Activated CD8-positive, alpha-beta T cell treated with anti-CD3 and anti-CD28 coated beads for 36 hours (primary cell): ENCODE data around the gene EXOSC6. TPM values are rescaled to one million over a fixed set of nuclear protein-coding genes. Genes with fewer than 3 reads are reported as not detected.
"Not testable (repeated sequence)": the region's sequence is repeated elsewhere in the genome, so short reads cannot be mapped to it uniquely, and the experiment has no call there.

Experiments
- ATAC-seq: fragments of 200-7000 bp; cut with Tn5 transposase; one replicate; pipeline ENCODE4 v1.10.0; 2021; ENCODE audit warnings: mild to moderate bottlenecking, moderate library complexity
- CTCF ChIA-PET: fragments of 350-600 bp; sonication (Branson Sonifier 250); formaldehyde crosslinking; loops from one replicate; lab custom pipeline; 2021; ENCODE audit warnings: antibody characterized with exemption; lab: Charles Lee
- POLR2A ChIA-PET: fragments of 350-600 bp; sonication (Branson Sonifier 250); formaldehyde crosslinking; loops from one replicate; lab custom pipeline; 2021; ENCODE audit warnings: antibody characterized with exemption; lab: Charles Lee
- DNase-seq: peaks from one replicate; pipeline ENCODE4 v3.0.0-alpha.2; 2020
- H3K27ac Mint-ChIP-seq: one replicate; pipeline ENCODE4 v1.8.0; 2021; ENCODE audit warnings: mild to moderate bottlenecking, mixed read lengths
- H3K27me3 Mint-ChIP-seq: one replicate; pipeline ENCODE4 v1.8.0; 2021; ENCODE audit warnings: mixed read lengths
- H3K36me3 Mint-ChIP-seq: one replicate; pipeline ENCODE4 v1.8.0; 2021; ENCODE audit warnings: low read depth, mixed read lengths
- H3K4me1 Mint-ChIP-seq: one replicate; pipeline ENCODE4 v1.8.0; 2021; ENCODE audit warnings: low read depth, mixed read lengths
- H3K4me3 Mint-ChIP-seq: one replicate; pipeline ENCODE4 v1.8.0; 2021; ENCODE audit warnings: mild to moderate bottlenecking, moderate library complexity, mixed read lengths
- H3K9me3 Mint-ChIP-seq: one replicate; pipeline ENCODE4 v1.8.0; 2021; ENCODE audit warnings: mixed read lengths
- CTCF ChIP-seq: fragments of 200-600 bp; IDR thresholded peaks from one replicate; pipeline ENCODE4 v1.8.0; 2022; ENCODE audit warnings: antibody characterized with exemption, mild to moderate bottlenecking
- intact Hi-C: fragments of 100-400 bp; cut with micrococcal nuclease; formaldehyde crosslinking; loops from one replicate; pipeline ENCODE4 v1.10.0; 2022
- total RNA-seq, 2 experiments: library from RNA; stranded (reverse); gene quantifications; one replicate each; pipeline ENCODE4 v1.2.3, GENCODE V29; 2021

The EXOSC6 gene
- total RNA-seq, 2 experiments from 2014 or later, result 23.6 to 25.0 TPM

GRCh38 chr16:70294385-70295025 lies 42.8 kb upstream of the EXOSC6 start:
- no peaks in the 10 kb centered on the region for H3K9me3 Mint-ChIP-seq
- ChIA-PET CTCF (no interaction called here), POLR2A (no interaction called here)
- H3K4me3 Mint-ChIP-seq, result no peak overlapping the region
- H3K4me1 Mint-ChIP-seq, result peaks cover 14% of the 10 kb centered on the region
- no peaks in the 10 kb centered on the region for H3K27me3 Mint-ChIP-seq
- peaks cover 5% of the 10 kb centered on the region for H3K36me3 Mint-ChIP-seq
- no peak overlapping the region for H3K27ac Mint-ChIP-seq
- TF ChIP-seq CTCF, result no peak
- DNase-seq, result no peak
- ATAC-seq, result no peak
- intact Hi-C loops, result loop anchor here (10.0 kb wide), 1 partner anchor 50 kb away; the partner anchor contains the start of gene DDX19A

- H3K9me3 Mint-ChIP-seq, H3K4me3 Mint-ChIP-seq, H3K27me3 Mint-ChIP-seq, POLR2A ChIA-PET, CTCF ChIA-PET, H3K27ac Mint-ChIP-seq, ATAC-seq, DNase-seq, H3K36me3 Mint-ChIP-seq: not testable (repeated sequence)
- peaks cover 15% of the 10 kb centered on the region for H3K4me1 Mint-ChIP-seq
- intact Hi-C loops, result loop anchor here (10.0 kb wide), 1 partner anchor 53 kb away; the partner anchor contains the start of gene DDX19A
These were observed 40.4 kb upstream of the EXOSC6 start for GRCh38 chr16:70292148-70292547.

GRCh38 chr16:70290949-70291519 lies 39.3 kb upstream of the EXOSC6 start:
- no peaks in the 10 kb centered on the region for H3K27me3 Mint-ChIP-seq
- CTCF ChIA-PET, result interaction anchor here (0.8 to 1.2 kb wide), 2 partner anchors 15 to 40 kb away, joined by 3 to 4 read pairs; no protein-coding TSS in a partner anchor
- H3K36me3 Mint-ChIP-seq, result peaks cover 10% of the 10 kb centered on the region
- peak overlapping the region; percentile 67 for H3K27ac Mint-ChIP-seq
- no peaks in the 10 kb centered on the region for H3K9me3 Mint-ChIP-seq
- no peak overlapping the region for H3K4me3 Mint-ChIP-seq
- TF ChIP-seq CTCF, result no peak
- peaks cover 15% of the 10 kb centered on the region for H3K4me1 Mint-ChIP-seq
- POLR2A ChIA-PET, result interaction anchor here (0.7 to 1.7 kb wide), 4 partner anchors 8 to 90 kb away, joined by 3 to 13 read pairs (median 4); partner anchors contain the start of gene DDX19B
- ATAC-seq (no peak), DNase-seq (no peak)
- intact Hi-C loops, result loop anchor here (10.0 kb wide), 1 partner anchor 54 kb away; the partner anchor contains the start of gene DDX19A

GRCh38 chr16:70289229-70290094 lies 37.7 kb upstream of the EXOSC6 start, which contains the start of gene AARS1:
TSS of gene AARS1 (minus strand) at chr16:70289506. CDS start at chr16:70282763, 6,743 bp downstream.
- peaks cover 23% of the 10 kb centered on the region for H3K4me1 Mint-ChIP-seq
- ChIA-PET POLR2A (interaction anchor here (0.6 to 5.2 kb wide), 21 partner anchors 10 to 563 kb away, joined by 3 to 59 read pairs (median 4); partner anchors contain the start of genes COG4, DDX19A, DDX19B and EXOSC6), CTCF (interaction anchor here (0.8 to 1.9 kb wide), 3 partner anchors 9 to 37 kb away, joined by 3 to 16 read pairs (median 4); partner anchors contain the start of genes DDX19B and EXOSC6)
- no peaks in the 10 kb centered on the region for H3K9me3 Mint-ChIP-seq
- no peaks in the 10 kb centered on the region for H3K27me3 Mint-ChIP-seq
- no peak for TF ChIP-seq CTCF
- intact Hi-C loops, result loop anchor here (10.0 kb wide), 2 partner anchors 55 to 235 kb away; partner anchors contain the start of genes COG4, DDX19A and SF3B3
- DNase-seq, result peak; percentile 97
- H3K27ac Mint-ChIP-seq, result peak within 1 kb of the TSS; percentile 100
- H3K36me3 Mint-ChIP-seq, result peaks cover 19% of the 10 kb centered on the region
- peak; percentile 98 for ATAC-seq
- peak within 1 kb of the TSS; percentile 99 for H3K4me3 Mint-ChIP-seq

- intact Hi-C loops, result loop anchor here (10.0 kb wide), 1 partner anchor 237 kb away; the partner anchor contains the start of genes COG4 and SF3B3
- not testable (repeated sequence) for H3K9me3 Mint-ChIP-seq, DNase-seq, ATAC-seq, H3K27me3 Mint-ChIP-seq
- H3K36me3 Mint-ChIP-seq, result peaks cover 36% of the 10 kb centered on the region
- peak overlapping the region; percentile 73 for H3K27ac Mint-ChIP-seq
- H3K4me1 Mint-ChIP-seq, result peaks cover 37% of the 10 kb centered on the region
- CTCF ChIA-PET, result interaction anchor here (0.9 to 1.7 kb wide), 2 partner anchors 36 to 63 kb away, joined by 3 read pairs; no protein-coding TSS in a partner anchor
- POLR2A ChIA-PET, result interaction anchor here (0.5 to 5.2 kb wide), 5 partner anchors 12 to 272 kb away, joined by 3 to 59 read pairs (median 3); partner anchors contain the start of genes DDX19B and EXOSC6
- peak overlapping the region; percentile 99 for H3K4me3 Mint-ChIP-seq
These were observed 35.7 kb upstream of the EXOSC6 start for GRCh38 chr16:70287304-70287971.
